Right lung (tissue), 5 donors: ENCODE measurements around the gene HRH1. TPM values are rescaled to one million over a fixed set of nuclear protein-coding genes. Genes with fewer than 3 reads are reported as not detected.
A peak's percentile ranks its signal among the peaks of the same experiment; 100 is the strongest.

Experiments
- DNase-seq, 2 donors: peaks; one replicate each; pipeline ENCODE4 v3.0.0-alpha.2; 2013
- polyA plus RNA-seq, 5 donors: library from polyadenylated mRNA; unstranded; fragments of 120-200 nt; gene quantifications; one replicate each; pipeline versions ENCODE4 v1.2.1 to v1.2.3, GENCODE V29; 2013; ENCODE audit warnings: inconsistent platforms in 1 of 5, low replicate concordance in 1 of 5; ENCODE audit not compliant: insufficient read length in 5 of 5, insufficient read depth in 1 of 5

HRH1 gene
- polyA plus RNA-seq, 5 donors = 3.5 to 5.9 (median 5.4) TPM

- no peak for DNase-seq
Measured at GRCh38 chr3:11273891-11274291, 119.6 kb downstream of the HRH1 start.

- DNase-seq = no peak
Measured at GRCh38 chr3:11274566-11275142, 120.4 kb downstream of the HRH1 start.

GRCh38 chr3:11275926-11276325, 121.6 kb downstream of the HRH1 start:
- DNase-seq = no peak

GRCh38 chr3:11276901-11277300, 122.6 kb downstream of the HRH1 start:
- DNase-seq = no peak

GRCh38 chr3:11282250-11283138, 128.2 kb downstream of the HRH1 start:
- peak; percentile 91 to 93 for DNase-seq

- DNase-seq = no peak
Measured at GRCh38 chr3:11283139-11283475, 128.8 kb downstream of the HRH1 start.

GRCh38 chr3:11284011-11284410, 129.7 kb downstream of the HRH1 start:
- DNase-seq = no peak

- DNase-seq = no peak
Measured at GRCh38 chr3:11285471-11285870, 131.2 kb downstream of the HRH1 start.

- no peak for DNase-seq
Measured at GRCh38 chr3:11287404-11287803, 133.1 kb downstream of the HRH1 start.

GRCh38 chr3:11288021-11288491, 133.8 kb downstream of the HRH1 start:
- peak in 1 of 2 donors; percentile 42 for DNase-seq

- peak; percentile 80 to 86 for DNase-seq
Measured at GRCh38 chr3:11288786-11289637, 134.7 kb downstream of the HRH1 start.

- DNase-seq = no peak
Measured at GRCh38 chr3:11289864-11290263, 135.6 kb downstream of the HRH1 start.

GRCh38 chr3:11290743-11291680, 136.7 kb downstream of the HRH1 start:
- no peak for DNase-seq

- no peak for DNase-seq
Measured at GRCh38 chr3:11291808-11292207, 137.5 kb downstream of the HRH1 start.

GRCh38 chr3:11297126-11297525, 142.8 kb downstream of the HRH1 start:
- no peak for DNase-seq

- no peak for DNase-seq
Measured at GRCh38 chr3:11300970-11301369, 146.7 kb downstream of the HRH1 start.

GRCh38 chr3:11302444-11302843, 148.2 kb downstream of the HRH1 start:
- DNase-seq = no peak

- DNase-seq = no peak
Measured at GRCh38 chr3:11304175-11304574, 149.9 kb downstream of the HRH1 start.

- no peak for DNase-seq
Measured at GRCh38 chr3:11305509-11305908, 151.2 kb downstream of the HRH1 start.

GRCh38 chr3:11306817-11307589, 152.7 kb downstream of the HRH1 start:
- no peak for DNase-seq
